ENCODE measurements around the gene PF4V1.

DNA sequence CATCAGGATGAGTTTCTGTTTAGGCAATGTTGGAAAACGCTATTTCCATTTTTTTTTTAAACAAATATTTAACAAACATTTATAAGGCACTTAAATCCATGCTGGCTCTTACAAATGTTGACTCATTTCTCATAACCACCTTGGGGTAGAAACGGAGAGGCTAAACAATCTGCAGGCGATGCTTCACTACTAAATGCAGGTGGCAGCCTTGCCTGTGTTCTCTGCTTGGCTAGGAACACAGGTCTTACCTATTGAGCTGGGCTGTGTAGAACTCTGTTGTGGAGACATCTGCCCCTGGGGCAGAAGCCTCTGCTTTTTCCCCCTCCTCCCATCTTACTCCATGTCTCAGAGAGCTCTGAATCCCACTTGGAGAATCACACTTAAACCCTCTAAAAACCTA is 14.7 kb downstream of the PF4V1 start:
- TF ChIP-seq GATA2 (IDR thresholded peaks at IDR 0.05; ENCODE audit: low read depth, low read length), result no peak
- TF ChIP-seq GATA3 (IDR thresholded peaks at IDR 0.05; ENCODE audit: low read depth, low read length), result no peak
